SW 1271 (cell line): ENCODE measurements around the gene CD70.
"Not testable (repeated sequence)": the region's sequence is repeated elsewhere in the genome, so short reads cannot be mapped to it uniquely, and the experiment has no call there.

Experiments used
- DNase-seq, 2 experiments: peaks; one replicate each; lab custom pipeline; 2025; lab: John Stamatoyannopoulos, UW

Gene CD70

GRCh38 chr19:6570764-6571163 lies 20.2 kb downstream of the CD70 start:
- no peak for DNase-seq

- no peak for DNase-seq
Measured at GRCh38 chr19:6568816-6569215, 22.1 kb downstream of the CD70 start.

GRCh38 chr19:6568010-6568526 lies 22.9 kb downstream of the CD70 start:
- no peak for DNase-seq

GRCh38 chr19:6566727-6567126 lies 24.2 kb downstream of the CD70 start:
- not testable (repeated sequence) for DNase-seq

- no peak for DNase-seq
Measured at GRCh38 chr19:6564393-6564792, 26.6 kb downstream of the CD70 start.

- not testable (repeated sequence) for DNase-seq
Measured at GRCh38 chr19:6562437-6562836, 28.5 kb downstream of the CD70 start.

GRCh38 chr19:6556480-6557195 lies 34.3 kb downstream of the CD70 start:
- no peak for DNase-seq

- DNase-seq: no peak
Measured at GRCh38 chr19:6556043-6556449, 34.9 kb downstream of the CD70 start.

- no peak for DNase-seq
Measured at GRCh38 chr19:6551607-6552450, 39.1 kb downstream of the CD70 start.

GRCh38 chr19:6551091-6551490 lies 39.9 kb downstream of the CD70 start:
- no peak for DNase-seq

- DNase-seq: not testable (repeated sequence)
Measured at GRCh38 chr19:6550679-6551078, 40.3 kb downstream of the CD70 start.

GRCh38 chr19:6543866-6544347 lies 47.0 kb downstream of the CD70 start:
- DNase-seq: no peak

GRCh38 chr19:6540918-6541689 lies 49.8 kb downstream of the CD70 start:
- DNase-seq: no peak

- no peak for DNase-seq
Measured at GRCh38 chr19:6539514-6539913, 51.4 kb downstream of the CD70 start.
